Measurements from ENCODE around the gene HDAC4.

DNA sequence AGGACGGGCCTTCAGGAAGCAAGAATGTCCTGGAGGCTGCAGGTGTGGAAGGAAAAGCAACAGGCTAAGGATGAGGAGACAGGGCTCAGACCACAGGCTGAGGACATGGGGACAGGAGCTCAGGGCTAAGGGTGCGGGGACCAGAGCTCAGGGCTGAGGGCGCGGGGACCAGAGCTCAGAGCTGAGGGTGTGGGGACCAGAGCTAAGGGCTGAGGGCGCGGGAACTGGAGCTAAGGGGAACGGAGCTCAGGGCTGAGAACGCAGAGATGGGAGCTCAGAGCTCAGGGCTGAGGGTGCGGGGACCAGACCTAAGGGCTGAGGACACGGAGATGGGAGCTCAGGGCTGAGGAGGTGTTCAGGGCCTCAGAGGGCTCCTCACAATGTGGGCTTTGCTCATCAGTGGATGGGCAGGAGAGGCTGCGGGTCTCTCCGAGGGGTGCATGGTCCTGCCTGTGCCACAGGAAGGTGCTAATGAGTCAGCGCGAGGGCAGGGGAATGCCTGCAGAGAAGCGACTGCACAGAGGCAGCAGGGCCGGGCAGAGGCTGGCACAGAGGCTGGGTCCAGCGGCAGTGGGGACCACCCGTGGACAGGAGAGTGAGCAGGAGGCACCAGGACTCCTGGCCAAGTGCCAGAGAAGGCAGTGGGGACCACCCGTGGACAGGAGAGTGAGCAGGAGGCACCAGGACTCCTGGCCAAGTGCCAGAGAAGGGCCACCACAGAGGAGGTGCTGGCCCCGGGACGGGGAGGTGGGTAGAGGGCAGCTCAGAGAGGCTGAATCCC lies 281.3 kb downstream of the HDAC4 start:
- no peak for TF ChIP-seq JUNB (IDR thresholded peaks at IDR 0.05)
- TF ChIP-seq, protein P1, sequence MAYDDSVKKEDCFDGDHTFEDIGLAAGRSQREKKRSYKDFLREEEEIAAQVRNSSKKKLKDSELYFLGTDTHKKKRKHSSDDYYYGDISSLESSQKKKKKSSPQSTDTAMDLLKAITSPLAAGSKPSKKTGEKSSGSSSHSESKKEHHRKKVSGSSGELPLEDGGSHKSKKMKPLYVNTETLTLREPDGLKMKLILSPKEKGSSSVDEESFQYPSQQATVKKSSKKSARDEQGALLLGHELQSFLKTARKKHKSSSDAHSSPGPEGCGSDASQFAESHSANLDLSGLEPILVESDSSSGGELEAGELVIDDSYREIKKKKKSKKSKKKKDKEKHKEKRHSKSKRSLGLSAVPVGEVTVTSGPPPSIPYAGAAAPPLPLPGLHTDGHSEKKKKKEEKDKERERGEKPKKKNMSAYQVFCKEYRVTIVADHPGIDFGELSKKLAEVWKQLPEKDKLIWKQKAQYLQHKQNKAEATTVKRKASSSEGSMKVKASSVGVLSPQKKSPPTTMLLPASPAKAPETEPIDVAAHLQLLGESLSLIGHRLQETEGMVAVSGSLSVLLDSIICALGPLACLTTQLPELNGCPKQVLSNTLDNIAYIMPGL (CRISPR knock-in tag; IDR thresholded peaks at IDR 0.05; ENCODE audit: borderline replicate concordance), result no peak
- TF ChIP-seq POLR2A (IDR thresholded peaks at IDR 0.05; ENCODE audit: low read length), result no peak
- no peak for TF ChIP-seq RCOR1 (IDR thresholded peaks at IDR 0.05; ENCODE audit: low read depth, low read length)
- TF ChIP-seq, protein P2, sequence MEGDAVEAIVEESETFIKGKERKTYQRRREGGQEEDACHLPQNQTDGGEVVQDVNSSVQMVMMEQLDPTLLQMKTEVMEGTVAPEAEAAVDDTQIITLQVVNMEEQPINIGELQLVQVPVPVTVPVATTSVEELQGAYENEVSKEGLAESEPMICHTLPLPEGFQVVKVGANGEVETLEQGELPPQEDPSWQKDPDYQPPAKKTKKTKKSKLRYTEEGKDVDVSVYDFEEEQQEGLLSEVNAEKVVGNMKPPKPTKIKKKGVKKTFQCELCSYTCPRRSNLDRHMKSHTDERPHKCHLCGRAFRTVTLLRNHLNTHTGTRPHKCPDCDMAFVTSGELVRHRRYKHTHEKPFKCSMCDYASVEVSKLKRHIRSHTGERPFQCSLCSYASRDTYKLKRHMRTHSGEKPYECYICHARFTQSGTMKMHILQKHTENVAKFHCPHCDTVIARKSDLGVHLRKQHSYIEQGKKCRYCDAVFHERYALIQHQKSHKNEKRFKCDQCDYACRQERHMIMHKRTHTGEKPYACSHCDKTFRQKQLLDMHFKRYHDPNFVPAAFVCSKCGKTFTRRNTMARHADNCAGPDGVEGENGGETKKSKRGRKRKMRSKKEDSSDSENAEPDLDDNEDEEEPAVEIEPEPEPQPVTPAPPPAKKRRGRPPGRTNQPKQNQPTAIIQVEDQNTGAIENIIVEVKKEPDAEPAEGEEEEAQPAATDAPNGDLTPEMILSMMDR (IDR thresholded peaks at IDR 0.05), result no peak
- no peak for TF ChIP-seq EHMT2 (IDR thresholded peaks at IDR 0.05; ENCODE audit: low read depth)
- TF ChIP-seq KDM5A (IDR thresholded peaks at IDR 0.05), result no peak
- no peak for TF ChIP-seq CHD2 (IDR thresholded peaks at IDR 0.05; ENCODE audit: low read length, partially characterized antibody)
- no peak for TF ChIP-seq BHLHE40 (IDR thresholded peaks at IDR 0.05; ENCODE audit: low read depth, low read length)
- no peak for TF ChIP-seq MAZ (IDR thresholded peaks at IDR 0.05; ENCODE audit: borderline replicate concordance, low read depth, low read length)
- TF ChIP-seq RFX5 (IDR thresholded peaks at IDR 0.05), result no peak

Data from A549 (cell line).